Ovary (tissue), 9 donors: ENCODE results near the gene PLXNB2. TPM values are rescaled to one million over a fixed set of nuclear protein-coding genes. Genes with fewer than 3 reads are reported as not detected.
A peak's percentile ranks its signal among the peaks of the same experiment; 100 is the strongest.

Source experiments
- DNase-seq, 5 donors: peaks; one replicate each; pipeline ENCODE4 v3.0.0-alpha.2; 2019 to 2020
- H3K27ac ChIP-seq, 2 donors: fragments of 200-600 bp; one replicate each; pipeline versions ENCODE4 v1.5.1 to v1.8.0; 2019 to 2022
- H3K27me3 ChIP-seq: fragments of 200-600 bp; one replicate; pipeline ENCODE4 v1.8.0; 2022
- H3K36me3 ChIP-seq: fragments of 200-600 bp; sonication (generic); one replicate; pipeline ENCODE4 v1.5.1; 2019
- H3K4me1 ChIP-seq: one replicate; pipeline ENCODE4 v1.8.1; 2013; ENCODE audit warnings: mild to moderate bottlenecking, moderate library complexity; ENCODE audit not compliant: insufficient read depth
- H3K4me3 ChIP-seq: fragments of 200-600 bp; sonication (generic); one replicate; pipeline ENCODE4 v1.5.1; 2017
- H3K9me3 ChIP-seq, 2 donors: fragments of 200-600 bp in 1 of 2; sonication (generic) in 1 of 2; one replicate each; pipeline versions ENCODE4 v1.5.1 to v1.8.1; 2013 to 2019; ENCODE audit warnings: mild to moderate bottlenecking in 1 of 2, moderate library complexity in 1 of 2
- EP300 ChIP-seq: sonication (generic); formaldehyde crosslinking; IDR thresholded peaks from one replicate; pipeline ENCODE4 v1.6.1; 2017; ENCODE audit warnings: antibody characterized with exemption
- POLR2A ChIP-seq: fragments of 450-650 bp; IDR thresholded peaks from one replicate; pipeline ENCODE4 v1.6.1; 2017; ENCODE audit warnings: antibody characterized with exemption, mild to moderate bottlenecking, moderate library complexity
- WGBS, 3 donors: extraction: QIAGEN DNeasy Blood & Tissue Kit in 1 of 3; methylation state at CpG; one replicate each; pipeline versions ENCODE4 v1.1.5 to v1.1.7; 2013 to 2017; 5-methylcytosine and 5-hydroxymethylcytosine counted together
- intact Hi-C, 4 donors: fragments of 100-400 bp; cut with DNase I; formaldehyde crosslinking; loops; one replicate each; pipeline versions ENCODE4 v1.11.0 to v1.15.1; 2022 to 2023
- polyA plus RNA-seq, 2 donors: library from polyadenylated mRNA; stranded (reverse); fragments of 200-250 nt in 1 of 2; fragments of 350-450 nt in 1 of 2; fragmentation: Illumina TruSeq in 1 of 2; extraction: RNeasy Lipid Tissue Mini Kit (QIAGEN cat#74804) in 1 of 2; gene quantifications; one replicate each; pipeline ENCODE4 v1.2.3, GENCODE V29; 2013 to 2014
- total RNA-seq, 7 donors: library from RNA; depleted of rRNA in 2 of 7; stranded (reverse); fragments of >200 nt in 2 of 7; fragmentation: NEBNext Ultra II Directional in 3 of 7; extraction: Animal tissue kit (Norgen Biotek cat#: 25700) in 3 of 7; gene quantifications; one replicate each; pipeline versions ENCODE4 v1.1.0 to v1.2.4, GENCODE V29; 2016 to 2023
- TF ChIP-seq, protein P1 (sequence below), 3 donors: fragments of 450-650 bp in 2 of 3; fragments of 200-600 bp in 1 of 3; IDR thresholded peaks; one replicate each; pipeline versions ENCODE4 v1.5.1 to v1.8.0; 2016 to 2022; ENCODE audit warnings: antibody characterized with exemption in 3 of 3, mild to moderate bottlenecking in 1 of 3
- donor health status: DM: no; HTN: no; CAD: no; lungs with moderate emphysema.
- donor health status: DM: no; HTN: no; CAD: no.
- donor health status: Bipolar disorder and iron deficiency.
- donor health status: DM: yes; HTN: yes; CAD: no.
- donor health status: DM: no; HTN: no; CAD: no.
- donor health status: DM: yes; HTN: yes; CAD: no.

PLXNB2 gene
- total and polyA plus RNA-seq, 9 donors, result 26.5 to 274 (median 205) TPM

DNA sequence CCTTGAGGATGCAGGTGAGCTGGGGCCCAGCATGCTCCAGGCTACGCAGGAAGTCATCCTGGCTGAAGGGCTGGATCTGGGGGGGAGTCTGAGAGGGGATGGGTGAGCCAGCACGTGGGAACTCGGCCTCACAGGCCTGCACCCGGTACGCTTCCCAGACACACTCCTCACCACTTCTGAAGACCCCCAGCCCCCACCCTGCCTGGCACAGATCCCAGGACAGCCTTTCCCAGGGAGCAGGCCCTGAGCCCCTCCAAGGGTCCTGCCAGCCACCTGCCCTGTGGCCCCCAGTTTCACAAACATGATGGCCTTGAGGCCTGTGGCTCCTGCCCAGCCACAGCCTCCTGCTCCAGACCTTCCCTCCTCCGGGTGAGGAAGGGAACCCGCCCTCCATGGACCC, 5.6 kb upstream of the PLXNB2 start:
- no peaks in the 10 kb centered on the region for H3K9me3 ChIP-seq
- H3K36me3 ChIP-seq, result no peaks in the 10 kb centered on the region
- WGBS, 3 donors, result 64 to 83% (median 76%) methylated on average over 7 of the region's 7 CpGs
- intact Hi-C loops, result no loop called here
- no peak overlapping the region for H3K27ac ChIP-seq
- DNase-seq, result peak in 3 of 5 donors; percentile 23 to 41 (median 35)
- no peaks in the 10 kb centered on the region for H3K27me3 ChIP-seq
- TF ChIP-seq EP300 (no peak), POLR2A (no peak)
- TF ChIP-seq, protein P1, sequence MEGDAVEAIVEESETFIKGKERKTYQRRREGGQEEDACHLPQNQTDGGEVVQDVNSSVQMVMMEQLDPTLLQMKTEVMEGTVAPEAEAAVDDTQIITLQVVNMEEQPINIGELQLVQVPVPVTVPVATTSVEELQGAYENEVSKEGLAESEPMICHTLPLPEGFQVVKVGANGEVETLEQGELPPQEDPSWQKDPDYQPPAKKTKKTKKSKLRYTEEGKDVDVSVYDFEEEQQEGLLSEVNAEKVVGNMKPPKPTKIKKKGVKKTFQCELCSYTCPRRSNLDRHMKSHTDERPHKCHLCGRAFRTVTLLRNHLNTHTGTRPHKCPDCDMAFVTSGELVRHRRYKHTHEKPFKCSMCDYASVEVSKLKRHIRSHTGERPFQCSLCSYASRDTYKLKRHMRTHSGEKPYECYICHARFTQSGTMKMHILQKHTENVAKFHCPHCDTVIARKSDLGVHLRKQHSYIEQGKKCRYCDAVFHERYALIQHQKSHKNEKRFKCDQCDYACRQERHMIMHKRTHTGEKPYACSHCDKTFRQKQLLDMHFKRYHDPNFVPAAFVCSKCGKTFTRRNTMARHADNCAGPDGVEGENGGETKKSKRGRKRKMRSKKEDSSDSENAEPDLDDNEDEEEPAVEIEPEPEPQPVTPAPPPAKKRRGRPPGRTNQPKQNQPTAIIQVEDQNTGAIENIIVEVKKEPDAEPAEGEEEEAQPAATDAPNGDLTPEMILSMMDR (IDR thresholded peaks at IDR 0.05), result no peak
- H3K4me1 ChIP-seq, result peaks cover 6% of the 10 kb centered on the region
- H3K4me3 ChIP-seq, result no peak overlapping the region

DNA sequence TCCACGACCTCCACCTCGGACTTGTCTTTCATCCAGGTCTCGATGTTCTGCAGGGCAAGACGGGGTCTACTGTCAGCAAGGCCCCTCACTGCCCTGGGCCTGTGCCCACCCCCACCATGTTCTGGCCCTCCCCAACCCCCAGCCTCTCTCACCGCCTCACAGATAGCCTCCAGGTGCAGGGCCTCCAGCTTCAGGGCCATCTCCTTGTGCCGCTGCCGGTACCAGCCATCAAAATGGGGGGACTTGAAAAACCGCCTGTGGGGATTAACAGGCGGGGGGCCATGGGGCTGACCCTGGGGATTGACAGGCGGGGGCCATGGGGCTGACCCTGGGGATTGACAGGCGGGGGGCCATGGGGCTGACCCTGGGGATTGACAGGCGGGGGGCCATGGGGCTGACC, 4.9 kb upstream of the PLXNB2 start:
- H3K27me3 ChIP-seq, result no peaks in the 10 kb centered on the region
- H3K9me3 ChIP-seq, result no peaks in the 10 kb centered on the region
- intact Hi-C loops, result no loop called here
- WGBS, 3 donors, result 91 to 95% (median 92%) methylated on average over 7 to 12 of the region's 12 CpGs
- H3K4me3 ChIP-seq, result no peak overlapping the region
- DNase-seq, result no peak
- H3K27ac ChIP-seq, result no peak overlapping the region
- TF ChIP-seq, protein P1 (IDR thresholded peaks at IDR 0.05), result no peak
- no peak for TF ChIP-seq POLR2A
- no peak for TF ChIP-seq EP300
- H3K36me3 ChIP-seq, result no peaks in the 10 kb centered on the region
- peaks cover 8% of the 10 kb centered on the region for H3K4me1 ChIP-seq

DNA sequence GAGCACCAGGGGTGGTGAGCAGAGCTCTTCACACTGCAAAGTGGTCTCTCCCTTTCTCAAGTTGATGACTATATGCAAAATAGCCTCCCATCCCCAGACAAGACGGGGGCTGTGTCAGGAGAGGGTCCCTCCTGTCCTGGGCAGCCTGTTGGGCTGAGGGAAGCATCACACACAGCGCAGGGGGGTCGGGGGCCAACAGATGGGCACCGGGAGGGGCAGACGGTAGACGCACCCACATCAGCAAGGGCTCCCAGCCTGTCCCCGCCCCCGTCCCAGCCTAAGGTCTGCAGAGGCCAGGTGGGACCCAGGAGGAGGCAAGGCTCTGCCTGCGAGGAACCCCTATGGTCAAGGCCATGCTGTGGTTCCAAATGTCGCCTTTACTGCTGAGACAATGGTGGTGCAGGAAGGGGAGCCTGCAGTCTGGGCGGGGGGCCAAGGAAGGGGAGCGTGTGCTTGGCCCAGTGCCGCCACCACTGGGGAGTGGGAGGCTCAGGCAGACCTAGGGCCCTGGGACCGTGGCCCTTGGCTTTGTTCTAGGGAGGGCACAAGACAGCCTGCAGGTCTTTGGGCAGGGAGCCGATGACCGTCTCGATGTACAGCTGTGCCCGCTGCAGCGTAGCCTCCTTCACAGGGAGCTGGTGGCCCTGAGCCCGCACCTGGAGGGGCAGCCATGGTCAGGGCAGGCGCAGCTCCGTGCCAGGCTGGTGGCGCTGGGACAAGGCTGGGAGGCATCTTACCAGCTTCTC, 4.3 kb upstream of the PLXNB2 start:
- TF ChIP-seq, protein P1 (IDR thresholded peaks at IDR 0.05), result no peak
- TF ChIP-seq POLR2A (no peak), EP300 (no peak)
- intact Hi-C loops, result no loop called here
- H3K4me3 ChIP-seq, result no peak overlapping the region
- no peaks in the 10 kb centered on the region for H3K9me3 ChIP-seq
- WGBS, 3 donors, result 71 to 77% (median 76%) methylated on average over 23 of the region's 23 CpGs
- no peaks in the 10 kb centered on the region for H3K27me3 ChIP-seq
- peak in 2 of 5 donors; percentile 22 to 27 for DNase-seq
- peaks cover 8% of the 10 kb centered on the region for H3K4me1 ChIP-seq
- H3K36me3 ChIP-seq, result no peaks in the 10 kb centered on the region
- no peak overlapping the region for H3K27ac ChIP-seq

DNA sequence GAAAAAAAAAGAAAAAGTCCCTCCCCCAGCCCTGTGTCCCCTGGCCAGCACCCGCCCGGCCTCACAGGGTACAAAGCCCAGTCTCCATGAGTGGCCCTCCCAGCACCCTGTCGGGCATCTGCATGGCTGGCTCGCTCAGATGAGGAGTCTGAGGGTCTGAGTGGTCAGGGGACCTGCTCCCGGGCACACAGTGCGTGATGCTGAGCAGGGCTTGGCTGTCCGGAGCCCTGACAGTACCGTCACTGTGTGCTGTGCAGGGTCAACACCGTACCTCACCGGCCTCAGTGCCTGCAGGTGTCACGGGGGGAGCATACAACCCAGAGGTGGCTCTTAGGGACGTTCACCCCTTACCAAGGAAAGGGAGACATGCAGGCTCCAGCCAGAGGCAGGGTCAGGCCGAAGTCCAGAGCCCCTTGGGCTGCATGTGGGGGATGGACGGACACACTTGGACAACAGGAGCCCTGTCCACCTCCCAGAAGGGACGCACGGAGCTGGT, 3.6 kb upstream of the PLXNB2 start:
- 91 to 95% (median 91%) methylated on average over 16 of the region's 16 CpGs for WGBS, 3 donors
- Histone ChIP-seq H3K27ac (no peak overlapping the region), H3K4me3 (no peak overlapping the region)

More for the DNA sequence above, 3.6 kb upstream of the PLXNB2 start:
- peak in 1 of 5 donors; percentile 32 for DNase-seq
- no peaks in the 10 kb centered on the region for H3K9me3 ChIP-seq
- H3K4me1 ChIP-seq, result peaks cover 8% of the 10 kb centered on the region
- H3K36me3 ChIP-seq, result no peaks in the 10 kb centered on the region
- intact Hi-C loops, result no loop called here
- no peak for TF ChIP-seq POLR2A
- TF ChIP-seq EP300, result no peak
- TF ChIP-seq, protein P1 (IDR thresholded peaks at IDR 0.05), result no peak
- no peaks in the 10 kb centered on the region for H3K27me3 ChIP-seq
